ENCODE results near the gene NIFK. TPM values are rescaled to one million over a fixed set of nuclear protein-coding genes. Genes with fewer than 3 reads are reported as not detected.
"Not testable (repeated sequence)": the region's sequence is repeated elsewhere in the genome, so short reads cannot be mapped to it uniquely, and the experiment has no call there.

Gene NIFK
- total RNA-seq, 2 experiments from 2014 or later, result 78.1 to 107 TPM

GRCh38 chr2:121694398-121695170 is 42.1 kb downstream of the NIFK start:
- H3K27ac ChIP-seq (ENCODE audit: low read depth, low read length, poor library complexity, severe bottlenecking), result no peak overlapping the region
- no peak overlapping the region for H2AFZ ChIP-seq (ENCODE audit: low read length)
- H3K4me2 ChIP-seq (ENCODE audit: low read length), result no peak overlapping the region
- no TSS peak for BruUV-seq (replicated peaks)
- H3K36me3 ChIP-seq (ENCODE audit: insufficient read depth, low read length), result no peaks in the 10 kb centered on the region
- no peaks in the 10 kb centered on the region for H4K20me1 ChIP-seq (ENCODE audit: insufficient read depth, low read length)
- H3K9me2 ChIP-seq (ENCODE audit: insufficient read depth, low read length), result no peaks in the 10 kb centered on the region
- H3K79me2 ChIP-seq (ENCODE audit: insufficient read depth, low read depth, low read length), result no peaks in the 10 kb centered on the region
- no peaks in the 10 kb centered on the region for H3K9me3 ChIP-seq (ENCODE audit: low read length)
- H3K4me1 ChIP-seq (ENCODE audit: insufficient read depth, low read length, poor library complexity, severe bottlenecking), result peaks cover 5% of the 10 kb centered on the region
- no peak for DNase-seq (ENCODE audit: low spot score)
- ChIA-PET POLR2A (interaction anchor here (0.6 to 0.9 kb wide), 2 partner anchors 13 to 285 kb away, joined by 3 to 4 read pairs; no protein-coding TSS in a partner anchor), CTCF (ENCODE audit: unreplicated experiment) (no interaction called here)
- intact Hi-C loops (cut with micrococcal nuclease; ENCODE audit: unreplicated experiment), result no loop called here
- H3K4me3 ChIP-seq (ENCODE audit: low read depth, low read length, poor library complexity, severe bottlenecking), result no peak overlapping the region
- TF ChIP-seq EZH2phosphoT487 (IDR thresholded peaks at IDR 0.05; ENCODE audit: borderline replicate concordance, low read depth, low read length) (no peak), CTCF (conservative IDR thresholded peaks at IDR 0.05; ENCODE audit: low read length) (no peak)

- H3K9me2 ChIP-seq (ENCODE audit: insufficient read depth, low read length); intact Hi-C loops (cut with micrococcal nuclease; ENCODE audit: unreplicated experiment); CTCF ChIA-PET (ENCODE audit: unreplicated experiment); BruUV-seq (replicated peaks); H3K9me3 ChIP-seq (ENCODE audit: low read length); H3K79me2 ChIP-seq (ENCODE audit: insufficient read depth, low read depth, low read length); H3K4me3 ChIP-seq (ENCODE audit: low read depth, low read length, poor library complexity, severe bottlenecking); H3K27ac ChIP-seq (ENCODE audit: low read depth, low read length, poor library complexity, severe bottlenecking); DNase-seq (ENCODE audit: low spot score); H3K4me1 ChIP-seq (ENCODE audit: insufficient read depth, low read length, poor library complexity, severe bottlenecking); H3K4me2 ChIP-seq (ENCODE audit: low read length); H4K20me1 ChIP-seq (ENCODE audit: insufficient read depth, low read length); H3K36me3 ChIP-seq (ENCODE audit: insufficient read depth, low read length); H2AFZ ChIP-seq (ENCODE audit: low read length): not testable (repeated sequence)
- POLR2A ChIA-PET, result interaction anchor here (1.2 kb wide), 1 partner anchor 17 kb away, joined by 3 read pairs; no protein-coding TSS in a partner anchor
Observed at GRCh38 chr2:121690572-121690971, 46.1 kb downstream of the NIFK start.

- DNase-seq (ENCODE audit: low spot score), result no peak
- H2AFZ ChIP-seq (ENCODE audit: low read length), result no peak overlapping the region
- H3K79me2 ChIP-seq (ENCODE audit: insufficient read depth, low read depth, low read length), result no peaks in the 10 kb centered on the region
- H3K9me2 ChIP-seq (ENCODE audit: insufficient read depth, low read length), result no peaks in the 10 kb centered on the region
- no peak overlapping the region for H3K27ac ChIP-seq (ENCODE audit: low read depth, low read length, poor library complexity, severe bottlenecking)
- TF ChIP-seq EZH2phosphoT487 (IDR thresholded peaks at IDR 0.05; ENCODE audit: borderline replicate concordance, low read depth, low read length) (no peak), CTCF (conservative IDR thresholded peaks at IDR 0.05; ENCODE audit: low read length) (no peak)
- H3K9me3 ChIP-seq (ENCODE audit: low read length), result no peaks in the 10 kb centered on the region
- H4K20me1 ChIP-seq (ENCODE audit: insufficient read depth, low read length), result no peaks in the 10 kb centered on the region
- no peak overlapping the region for H3K4me3 ChIP-seq (ENCODE audit: low read depth, low read length, poor library complexity, severe bottlenecking)
- ChIA-PET CTCF (ENCODE audit: unreplicated experiment) (no interaction called here), POLR2A (interaction anchor here (1.2 kb wide), 1 partner anchor 18 kb away, joined by 3 read pairs; no protein-coding TSS in a partner anchor)
- no peaks in the 10 kb centered on the region for H3K4me1 ChIP-seq (ENCODE audit: insufficient read depth, low read length, poor library complexity, severe bottlenecking)
- no peak overlapping the region for H3K4me2 ChIP-seq (ENCODE audit: low read length)
- H3K36me3 ChIP-seq (ENCODE audit: insufficient read depth, low read length), result no peaks in the 10 kb centered on the region
- intact Hi-C loops (cut with micrococcal nuclease; ENCODE audit: unreplicated experiment), result no loop called here
- BruUV-seq (replicated peaks), result no TSS peak
Observed at GRCh38 chr2:121690095-121690494, 46.6 kb downstream of the NIFK start.
